ENCODE data around the gene PHOSPHO2.

The PHOSPHO2 gene

DNA sequence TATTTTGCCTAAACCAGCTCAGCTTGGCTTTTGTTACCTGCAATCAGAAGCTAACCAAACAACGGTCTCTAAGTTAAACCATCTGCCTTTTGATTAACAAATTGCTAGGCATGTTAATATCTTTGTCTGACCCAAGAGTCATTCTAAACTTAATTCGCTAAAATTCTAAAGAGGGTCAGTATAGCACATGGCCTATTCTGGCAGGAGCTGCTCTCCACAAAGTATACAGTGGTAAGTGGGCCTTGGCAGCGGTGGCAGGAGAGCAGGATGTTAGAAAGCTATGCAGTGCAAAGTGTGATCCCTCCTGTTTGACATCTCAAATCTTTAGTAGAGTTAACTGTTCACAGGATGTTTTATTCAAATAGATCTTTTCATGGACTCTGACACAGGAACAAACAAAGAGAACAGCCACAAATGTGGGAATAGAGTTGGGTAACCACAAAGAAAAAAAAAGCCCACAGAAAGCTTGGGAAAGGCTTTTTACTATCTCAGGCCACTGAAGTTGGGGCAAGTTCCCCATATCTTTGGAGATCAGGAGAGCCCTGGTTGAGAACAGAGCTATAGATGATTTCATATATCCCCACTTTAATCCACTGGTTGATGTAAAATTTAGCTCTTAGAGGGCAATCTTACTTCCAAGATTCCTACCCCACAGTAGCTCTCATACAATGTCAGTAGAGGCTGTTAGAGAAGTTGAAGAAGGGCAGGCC lies 10.7 kb upstream of the PHOSPHO2 start (continued):
- no peak for TF ChIP-seq ZNF830 (tag by site-specific recombination; IDR thresholded peaks at IDR 0.05; ENCODE audit: low read depth)

DNA sequence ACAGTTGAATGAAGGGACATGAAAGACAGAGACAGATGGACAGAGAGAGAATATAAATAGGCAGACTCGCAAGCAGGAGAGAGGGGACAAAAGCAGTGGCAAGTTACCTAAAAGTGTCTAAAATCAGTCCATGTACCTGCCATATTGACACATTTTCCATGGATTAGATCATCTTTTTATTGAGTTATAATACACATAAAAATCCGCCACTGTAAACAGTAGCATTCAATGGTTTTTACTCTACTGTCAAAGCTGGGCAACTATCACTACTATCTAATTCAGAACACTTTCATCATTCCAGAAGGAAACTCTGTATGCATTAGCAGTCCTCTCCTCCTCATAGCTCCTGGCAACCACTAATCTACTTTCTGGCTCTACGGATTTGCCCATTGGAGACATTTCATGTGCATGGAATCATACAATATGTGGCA lies 10.1 kb upstream of the PHOSPHO2 start:
- TF ChIP-seq ZNF214 (tag by site-specific recombination; IDR thresholded peaks at IDR 0.05; ENCODE audit: borderline replicate concordance), result no peak
- TF ChIP-seq, protein P1, sequence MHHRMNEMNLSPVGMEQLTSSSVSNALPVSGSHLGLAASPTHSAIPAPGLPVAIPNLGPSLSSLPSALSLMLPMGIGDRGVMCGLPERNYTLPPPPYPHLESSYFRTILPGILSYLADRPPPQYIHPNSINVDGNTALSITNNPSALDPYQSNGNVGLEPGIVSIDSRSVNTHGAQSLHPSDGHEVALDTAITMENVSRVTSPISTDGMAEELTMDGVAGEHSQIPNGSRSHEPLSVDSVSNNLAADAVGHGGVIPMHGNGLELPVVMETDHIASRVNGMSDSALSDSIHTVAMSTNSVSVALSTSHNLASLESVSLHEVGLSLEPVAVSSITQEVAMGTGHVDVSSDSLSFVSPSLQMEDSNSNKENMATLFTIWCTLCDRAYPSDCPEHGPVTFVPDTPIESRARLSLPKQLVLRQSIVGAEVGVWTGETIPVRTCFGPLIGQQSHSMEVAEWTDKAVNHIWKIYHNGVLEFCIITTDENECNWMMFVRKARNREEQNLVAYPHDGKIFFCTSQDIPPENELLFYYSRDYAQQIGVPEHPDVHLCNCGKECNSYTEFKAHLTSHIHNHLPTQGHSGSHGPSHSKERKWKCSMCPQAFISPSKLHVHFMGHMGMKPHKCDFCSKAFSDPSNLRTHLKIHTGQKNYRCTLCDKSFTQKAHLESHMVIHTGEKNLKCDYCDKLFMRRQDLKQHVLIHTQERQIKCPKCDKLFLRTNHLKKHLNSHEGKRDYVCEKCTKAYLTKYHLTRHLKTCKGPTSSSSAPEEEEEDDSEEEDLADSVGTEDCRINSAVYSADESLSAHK (tag by site-specific recombination; IDR thresholded peaks at IDR 0.05), result no peak
- TF ChIP-seq ZNF211 (tag by site-specific recombination; IDR thresholded peaks at IDR 0.05; ENCODE audit: low read depth), result no peak
- TF ChIP-seq, protein P2, sequence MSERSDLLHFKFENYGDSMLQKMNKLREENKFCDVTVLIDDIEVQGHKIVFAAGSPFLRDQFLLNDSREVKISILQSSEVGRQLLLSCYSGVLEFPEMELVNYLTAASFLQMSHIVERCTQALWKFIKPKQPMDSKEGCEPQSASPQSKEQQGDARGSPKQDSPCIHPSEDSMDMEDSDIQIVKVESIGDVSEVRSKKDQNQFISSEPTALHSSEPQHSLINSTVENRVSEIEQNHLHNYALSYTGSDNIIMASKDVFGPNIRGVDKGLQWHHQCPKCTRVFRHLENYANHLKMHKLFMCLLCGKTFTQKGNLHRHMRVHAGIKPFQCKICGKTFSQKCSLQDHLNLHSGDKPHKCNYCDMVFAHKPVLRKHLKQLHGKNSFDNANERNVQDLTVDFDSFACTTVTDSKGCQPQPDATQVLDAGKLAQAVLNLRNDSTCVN (tag by site-specific recombination; optimal IDR thresholded peaks at IDR 0.05), result no peak
- TF ChIP-seq, protein P3, sequence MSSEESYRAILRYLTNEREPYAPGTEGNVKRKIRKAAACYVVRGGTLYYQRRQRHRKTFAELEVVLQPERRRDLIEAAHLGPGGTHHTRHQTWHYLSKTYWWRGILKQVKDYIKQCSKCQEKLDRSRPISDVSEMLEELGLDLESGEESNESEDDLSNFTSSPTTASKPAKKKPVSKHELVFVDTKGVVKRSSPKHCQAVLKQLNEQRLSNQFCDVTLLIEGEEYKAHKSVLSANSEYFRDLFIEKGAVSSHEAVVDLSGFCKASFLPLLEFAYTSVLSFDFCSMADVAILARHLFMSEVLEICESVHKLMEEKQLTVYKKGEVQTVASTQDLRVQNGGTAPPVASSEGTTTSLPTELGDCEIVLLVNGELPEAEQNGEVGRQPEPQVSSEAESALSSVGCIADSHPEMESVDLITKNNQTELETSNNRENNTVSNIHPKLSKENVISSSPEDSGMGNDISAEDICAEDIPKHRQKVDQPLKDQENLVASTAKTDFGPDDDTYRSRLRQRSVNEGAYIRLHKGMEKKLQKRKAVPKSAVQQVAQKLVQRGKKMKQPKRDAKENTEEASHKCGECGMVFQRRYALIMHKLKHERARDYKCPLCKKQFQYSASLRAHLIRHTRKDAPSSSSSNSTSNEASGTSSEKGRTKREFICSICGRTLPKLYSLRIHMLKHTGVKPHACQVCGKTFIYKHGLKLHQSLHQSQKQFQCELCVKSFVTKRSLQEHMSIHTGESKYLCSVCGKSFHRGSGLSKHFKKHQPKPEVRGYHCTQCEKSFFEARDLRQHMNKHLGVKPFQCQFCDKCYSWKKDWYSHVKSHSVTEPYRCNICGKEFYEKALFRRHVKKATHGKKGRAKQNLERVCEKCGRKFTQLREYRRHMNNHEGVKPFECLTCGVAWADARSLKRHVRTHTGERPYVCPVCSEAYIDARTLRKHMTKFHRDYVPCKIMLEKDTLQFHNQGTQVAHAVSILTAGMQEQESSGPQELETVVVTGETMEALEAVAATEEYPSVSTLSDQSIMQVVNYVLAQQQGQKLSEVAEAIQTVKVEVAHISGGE (tag by site-specific recombination; conservative IDR thresholded peaks at IDR 0.05; ENCODE audit: low read depth), result no peak
- TF ChIP-seq TRIM28 (IDR thresholded peaks at IDR 0.05; ENCODE audit: borderline replicate concordance, low read length), result no peak
- no peak for TF ChIP-seq ZNF140 (tag by site-specific recombination; IDR thresholded peaks at IDR 0.05)
- TF ChIP-seq ZNF366 (tag by site-specific recombination; conservative IDR thresholded peaks at IDR 0.05), result no peak
- TF ChIP-seq, protein P4, sequence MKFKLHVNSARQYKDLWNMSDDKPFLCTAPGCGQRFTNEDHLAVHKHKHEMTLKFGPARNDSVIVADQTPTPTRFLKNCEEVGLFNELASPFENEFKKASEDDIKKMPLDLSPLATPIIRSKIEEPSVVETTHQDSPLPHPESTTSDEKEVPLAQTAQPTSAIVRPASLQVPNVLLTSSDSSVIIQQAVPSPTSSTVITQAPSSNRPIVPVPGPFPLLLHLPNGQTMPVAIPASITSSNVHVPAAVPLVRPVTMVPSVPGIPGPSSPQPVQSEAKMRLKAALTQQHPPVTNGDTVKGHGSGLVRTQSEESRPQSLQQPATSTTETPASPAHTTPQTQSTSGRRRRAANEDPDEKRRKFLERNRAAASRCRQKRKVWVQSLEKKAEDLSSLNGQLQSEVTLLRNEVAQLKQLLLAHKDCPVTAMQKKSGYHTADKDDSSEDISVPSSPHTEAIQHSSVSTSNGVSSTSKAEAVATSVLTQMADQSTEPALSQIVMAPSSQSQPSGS (tag by site-specific recombination; IDR thresholded peaks at IDR 0.05; ENCODE audit: low read depth), result no peak
- no peak for TF ChIP-seq ZNF114 (tag by site-specific recombination; IDR thresholded peaks at IDR 0.05)
- TF ChIP-seq ZNF843 (tag by site-specific recombination; IDR thresholded peaks at IDR 0.05), result no peak
- TF ChIP-seq, protein P5, sequence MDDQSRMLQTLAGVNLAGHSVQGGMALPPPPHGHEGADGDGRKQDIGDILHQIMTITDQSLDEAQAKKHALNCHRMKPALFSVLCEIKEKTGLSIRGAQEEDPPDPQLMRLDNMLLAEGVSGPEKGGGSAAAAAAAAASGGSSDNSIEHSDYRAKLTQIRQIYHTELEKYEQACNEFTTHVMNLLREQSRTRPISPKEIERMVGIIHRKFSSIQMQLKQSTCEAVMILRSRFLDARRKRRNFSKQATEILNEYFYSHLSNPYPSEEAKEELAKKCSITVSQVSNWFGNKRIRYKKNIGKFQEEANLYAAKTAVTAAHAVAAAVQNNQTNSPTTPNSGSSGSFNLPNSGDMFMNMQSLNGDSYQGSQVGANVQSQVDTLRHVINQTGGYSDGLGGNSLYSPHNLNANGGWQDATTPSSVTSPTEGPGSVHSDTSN (CRISPR knock-in tag; IDR thresholded peaks at IDR 0.05), result no peak
- TF ChIP-seq ZNF791 (tag by site-specific recombination; IDR thresholded peaks at IDR 0.05), result no peak
- no peak for TF ChIP-seq GLIS2 (tag by site-specific recombination; IDR thresholded peaks at IDR 0.05)
- TF ChIP-seq, protein P6, sequence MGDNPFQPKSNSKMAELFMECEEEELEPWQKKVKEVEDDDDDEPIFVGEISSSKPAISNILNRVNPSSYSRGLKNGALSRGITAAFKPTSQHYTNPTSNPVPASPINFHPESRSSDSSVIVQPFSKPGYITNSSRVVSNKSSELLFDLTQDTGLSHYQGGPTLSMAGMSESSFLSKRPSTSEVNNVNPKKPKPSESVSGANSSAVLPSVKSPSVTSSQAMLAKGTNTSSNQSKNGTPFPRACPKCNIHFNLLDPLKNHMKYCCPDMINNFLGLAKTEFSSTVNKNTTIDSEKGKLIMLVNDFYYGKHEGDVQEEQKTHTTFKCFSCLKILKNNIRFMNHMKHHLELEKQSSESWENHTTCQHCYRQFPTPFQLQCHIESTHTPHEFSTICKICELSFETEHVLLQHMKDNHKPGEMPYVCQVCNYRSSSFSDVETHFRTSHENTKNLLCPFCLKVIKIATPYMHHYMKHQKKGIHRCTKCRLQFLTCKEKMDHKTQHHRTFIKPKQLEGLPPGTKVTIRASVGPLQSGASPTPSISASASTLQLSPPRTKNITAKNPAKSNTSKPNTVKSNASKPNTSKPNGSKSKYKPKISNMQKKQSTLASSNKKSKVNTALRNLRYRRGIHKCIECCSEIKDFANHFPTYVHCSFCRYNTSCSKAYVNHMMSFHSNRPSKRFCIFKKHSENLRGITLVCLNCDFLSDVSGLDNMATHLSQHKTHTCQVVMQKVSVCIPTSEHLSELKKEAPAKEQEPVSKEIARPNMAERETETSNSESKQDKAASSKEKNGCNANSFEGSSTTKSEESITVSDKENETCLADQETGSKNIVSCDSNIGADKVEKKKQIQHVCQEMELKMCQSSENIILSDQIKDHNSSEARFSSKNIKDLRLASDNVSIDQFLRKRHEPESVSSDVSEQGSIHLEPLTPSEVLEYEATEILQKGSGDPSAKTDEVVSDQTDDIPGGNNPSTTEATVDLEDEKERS (tag by site-specific recombination; IDR thresholded peaks at IDR 0.05), result no peak
- TF ChIP-seq ZXDB (tag by site-specific recombination; IDR thresholded peaks at IDR 0.05), result no peak
- TF ChIP-seq ZNF560 (tag by site-specific recombination; IDR thresholded peaks at IDR 0.05; ENCODE audit: borderline replicate concordance), result no peak
- TF ChIP-seq, protein P7, sequence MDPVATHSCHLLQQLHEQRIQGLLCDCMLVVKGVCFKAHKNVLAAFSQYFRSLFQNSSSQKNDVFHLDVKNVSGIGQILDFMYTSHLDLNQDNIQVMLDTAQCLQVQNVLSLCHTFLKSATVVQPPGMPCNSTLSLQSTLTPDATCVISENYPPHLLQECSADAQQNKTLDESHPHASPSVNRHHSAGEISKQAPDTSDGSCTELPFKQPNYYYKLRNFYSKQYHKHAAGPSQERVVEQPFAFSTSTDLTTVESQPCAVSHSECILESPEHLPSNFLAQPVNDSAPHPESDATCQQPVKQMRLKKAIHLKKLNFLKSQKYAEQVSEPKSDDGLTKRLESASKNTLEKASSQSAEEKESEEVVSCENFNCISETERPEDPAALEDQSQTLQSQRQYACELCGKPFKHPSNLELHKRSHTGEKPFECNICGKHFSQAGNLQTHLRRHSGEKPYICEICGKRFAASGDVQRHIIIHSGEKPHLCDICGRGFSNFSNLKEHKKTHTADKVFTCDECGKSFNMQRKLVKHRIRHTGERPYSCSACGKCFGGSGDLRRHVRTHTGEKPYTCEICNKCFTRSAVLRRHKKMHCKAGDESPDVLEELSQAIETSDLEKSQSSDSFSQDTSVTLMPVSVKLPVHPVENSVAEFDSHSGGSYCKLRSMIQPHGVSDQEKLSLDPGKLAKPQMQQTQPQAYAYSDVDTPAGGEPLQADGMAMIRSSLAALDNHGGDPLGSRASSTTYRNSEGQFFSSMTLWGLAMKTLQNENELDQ (tag by site-specific recombination; IDR thresholded peaks at IDR 0.05; ENCODE audit: low read depth), result no peak
- no peaks in the 10 kb centered on the region for H3K9me3 ChIP-seq (ENCODE audit: control insufficient read depth, insufficient read depth, low read depth, low read length)
- no peak overlapping the region for H3K4me3 ChIP-seq (ENCODE audit: low read depth, low read length)
- H3K4me1 ChIP-seq (ENCODE audit: control insufficient read depth, insufficient read depth, low read length), result no peaks in the 10 kb centered on the region
- H3K36me3 ChIP-seq (ENCODE audit: control insufficient read depth in 2 of 2, insufficient read depth in 1 of 2, low read length in 2 of 2), result no peaks in the 10 kb centered on the region
- no peak overlapping the region for H3K27ac ChIP-seq (ENCODE audit: extremely low read depth, low read depth, low read length)
- POLR2A ChIA-PET, result no interaction called here
- CTCF ChIA-PET, result no interaction called here

Data from HEK293 (cell line).